Mesothelial cell of epicardium (in vitro differentiated cells): Measurements from ENCODE around the gene JRKL. TPM values are rescaled to one million over a fixed set of nuclear protein-coding genes. Genes with fewer than 3 reads are reported as not detected.

Experiments used
- DNase-seq, 2 experiments: peaks; one replicate each; pipeline ENCODE4 v3.0.0; 2021; ENCODE audit warnings: low spot score in 2 of 2; ENCODE audit not compliant: unreplicated experiment in 2 of 2
- H3K27ac Mint-ChIP-seq: 2 replicates; pipeline ENCODE4 v1.8.0; 2021; ENCODE audit warnings: mixed read lengths
- H3K27me3 Mint-ChIP-seq: 2 replicates; pipeline ENCODE4 v1.8.0; 2021; ENCODE audit warnings: low read depth, mixed read lengths
- H3K36me3 Mint-ChIP-seq: 2 replicates; pipeline ENCODE4 v1.8.0; 2021; ENCODE audit warnings: mixed read lengths
- H3K4me1 Mint-ChIP-seq: 2 replicates; pipeline ENCODE4 v1.8.0; 2021; ENCODE audit warnings: mixed read lengths
- H3K4me3 Mint-ChIP-seq: 2 replicates; pipeline ENCODE4 v1.8.0; 2021; ENCODE audit warnings: mild to moderate bottlenecking, moderate library complexity, mixed read lengths
- H3K9me3 Mint-ChIP-seq: 2 replicates; pipeline ENCODE4 v1.8.0; 2021; ENCODE audit warnings: mixed read lengths
- CTCF ChIP-seq: fragments of 200-600 bp; sonication (generic); IDR thresholded peaks from one replicate; pipeline ENCODE4 v1.5.0; 2021; ENCODE audit warnings: antibody characterized with exemption; ENCODE audit not compliant: unreplicated experiment
- total RNA-seq: library from RNA; stranded (reverse); gene quantifications from 3 replicates; pipeline ENCODE4 v1.2.1, GENCODE V29; 2021

JRKL gene
- total RNA-seq, 1 donor from 2014 or later = 12.2 TPM

GRCh38 chr11:96342961-96343711 is 46.7 kb upstream of the JRKL start, which contains the start of gene MAML2:
Gene MAML2 (minus strand): TSS chr11:96343195. CDS start chr11:96341895, 1,300 bp downstream.
- Mint-ChIP-seq H3K9me3 (peaks cover under 1% of the 10 kb centered on the region), H3K36me3 (peaks cover 2% of the 10 kb centered on the region), H3K4me1 (peaks cover 40% of the 10 kb centered on the region), H3K4me3 (peak within 1 kb of the TSS; percentile 97), H3K27me3 (no peaks in the 10 kb centered on the region), H3K27ac (peak within 1 kb of the TSS; percentile 97)
- peak; percentile 78 to 87 for DNase-seq
- peak; percentile 75 for TF ChIP-seq CTCF

- TF ChIP-seq CTCF = no peak
- Mint-ChIP-seq H3K4me3 (no peak overlapping the region), H3K27ac (no peak overlapping the region)
Measured at GRCh38 chr11:96356848-96357247, 33.0 kb upstream of the JRKL start.

GRCh38 chr11:96357794-96358193 is 32.0 kb upstream of the JRKL start:
- Mint-ChIP-seq H3K4me3 (no peak overlapping the region), H3K9me3 (no peaks in the 10 kb centered on the region), H3K27me3 (no peaks in the 10 kb centered on the region), H3K36me3 (peaks cover 31% of the 10 kb centered on the region), H3K27ac (no peak overlapping the region), H3K4me1 (peaks cover 2% of the 10 kb centered on the region)
- no peak for TF ChIP-seq CTCF
- DNase-seq = no peak

More at GRCh38 chr11:96356848-96357247, 33.0 kb upstream of the JRKL start:
- peaks cover 2% of the 10 kb centered on the region for H3K4me1 Mint-ChIP-seq
- DNase-seq = no peak
- H3K9me3 Mint-ChIP-seq = no peaks in the 10 kb centered on the region
- peaks cover 34% of the 10 kb centered on the region for H3K36me3 Mint-ChIP-seq
- no peaks in the 10 kb centered on the region for H3K27me3 Mint-ChIP-seq

- DNase-seq = no peak
- Mint-ChIP-seq H3K9me3 (no peaks in the 10 kb centered on the region), H3K27ac (no peak overlapping the region), H3K4me1 (peaks cover 2% of the 10 kb centered on the region), H3K27me3 (no peaks in the 10 kb centered on the region), H3K4me3 (no peak overlapping the region), H3K36me3 (peaks cover 31% of the 10 kb centered on the region)
- TF ChIP-seq CTCF = no peak
Measured at GRCh38 chr11:96358321-96358720, 31.5 kb upstream of the JRKL start.

GRCh38 chr11:96361778-96362177 is 28.0 kb upstream of the JRKL start:
- DNase-seq = no peak
- peaks cover 8% of the 10 kb centered on the region for H3K36me3 Mint-ChIP-seq
- H3K4me1 Mint-ChIP-seq = no peaks in the 10 kb centered on the region
- no peak overlapping the region for H3K27ac Mint-ChIP-seq
- no peaks in the 10 kb centered on the region for H3K9me3 Mint-ChIP-seq
- no peaks in the 10 kb centered on the region for H3K27me3 Mint-ChIP-seq
- TF ChIP-seq CTCF = no peak
- no peak overlapping the region for H3K4me3 Mint-ChIP-seq
